ENCODE results near the gene PLXDC1. TPM values are rescaled to one million over a fixed set of nuclear protein-coding genes. Genes with fewer than 3 reads are reported as not detected.

PLXDC1 gene
- total and polyA plus RNA-seq, 2 donors = 19.7 to 66.4 TPM

DNA sequence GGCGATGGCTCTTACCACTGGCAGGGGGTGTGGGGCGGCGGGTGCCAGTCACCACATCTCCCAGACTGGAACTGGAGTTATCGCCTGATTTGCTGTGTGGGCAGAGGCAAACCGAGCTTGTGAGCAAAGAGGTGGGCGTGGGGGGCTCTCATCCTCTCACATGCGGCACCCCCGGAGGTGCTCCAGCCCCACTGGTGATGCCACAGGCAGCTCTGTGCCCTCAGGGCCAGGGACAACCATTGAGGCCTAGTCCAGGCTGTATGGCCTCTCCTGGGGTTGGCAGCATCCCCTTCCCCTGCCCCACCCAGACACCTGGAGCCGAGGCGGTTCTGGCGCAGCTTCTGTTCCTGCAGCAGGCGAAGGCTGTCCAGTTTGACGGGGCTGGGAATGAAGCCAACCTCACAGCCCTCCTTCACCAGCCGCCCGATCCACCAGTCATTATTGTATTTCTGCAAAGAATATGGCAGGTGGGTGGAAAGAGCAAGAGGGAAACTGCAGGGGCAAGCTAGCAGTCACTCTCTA lies 35.1 kb upstream of the PLXDC1 start:
- 97% methylated on average over 15 of the region's 15 CpGs for WGBS
- H3K36me3 ChIP-seq (ENCODE audit: control insufficient read depth in 2 of 2, insufficient read depth in 2 of 2, low read length in 1 of 2) = peaks cover 60 to 73% of the 10 kb centered on the region in 2 donors

DNA sequence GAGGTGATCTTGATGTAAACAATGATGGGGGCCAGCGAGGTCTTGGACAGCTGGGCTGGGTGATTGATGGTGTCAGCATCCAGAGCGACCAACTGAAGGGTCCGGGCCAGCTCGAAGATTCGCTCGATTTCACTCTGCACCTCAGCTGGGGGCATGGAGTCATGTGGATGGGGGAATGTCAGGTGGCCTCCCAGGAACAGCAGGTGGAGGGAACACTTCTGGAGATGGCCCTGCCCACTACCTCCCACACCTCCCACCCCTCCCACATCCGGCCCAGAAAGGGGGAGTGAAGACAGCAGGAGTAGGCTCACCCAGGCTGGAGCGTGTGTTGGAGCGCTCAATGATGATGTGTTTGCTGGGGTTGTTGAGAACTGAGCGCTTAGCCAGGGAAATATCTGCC lies 32.3 kb upstream of the PLXDC1 start:
- H3K27ac ChIP-seq (ENCODE audit: low read depth in 1 of 2, low read length in 1 of 2) = no peak overlapping the region
- no peak for DNase-seq (ENCODE audit: low read depth in 6 of 9, low spot score in 9 of 9)
- peaks cover 2 to 4% of the 10 kb centered on the region in 2 donors for H3K9me3 ChIP-seq (ENCODE audit: control insufficient read depth in 2 of 2, insufficient read depth in 1 of 2, low read length in 1 of 2)
- 97% methylated on average over 10 of the region's 10 CpGs for WGBS
- H3K36me3 ChIP-seq (ENCODE audit: control insufficient read depth in 2 of 2, insufficient read depth in 2 of 2, low read length in 1 of 2) = peaks cover 62 to 63% of the 10 kb centered on the region in 2 donors
- no peak overlapping the region for H3K4me3 ChIP-seq (ENCODE audit: low read length in 2 of 2)
- H3K4me1 ChIP-seq (ENCODE audit: control insufficient read depth in 2 of 2, insufficient read depth in 2 of 2, low read length in 2 of 2) = no peaks in the 10 kb centered on the region
- no peaks in the 10 kb centered on the region for H3K27me3 ChIP-seq (ENCODE audit: control insufficient read depth in 2 of 2, insufficient read depth in 1 of 2, low read length in 1 of 2)

More for the DNA sequence above, 35.1 kb upstream of the PLXDC1 start:
- Histone ChIP-seq H3K27me3 (ENCODE audit: control insufficient read depth in 2 of 2, insufficient read depth in 1 of 2, low read length in 1 of 2) (no peaks in the 10 kb centered on the region), H3K9me3 (ENCODE audit: control insufficient read depth in 2 of 2, insufficient read depth in 1 of 2, low read length in 1 of 2) (peaks cover under 1 to 2% of the 10 kb centered on the region in 2 donors), H3K4me3 (ENCODE audit: low read length in 2 of 2) (no peak overlapping the region), H3K27ac (ENCODE audit: low read depth in 1 of 2, low read length in 1 of 2) (no peak overlapping the region), H3K4me1 (ENCODE audit: control insufficient read depth in 2 of 2, insufficient read depth in 2 of 2, low read length in 2 of 2) (no peaks in the 10 kb centered on the region)
- no peak for DNase-seq (ENCODE audit: low read depth in 6 of 9, low spot score in 9 of 9)

DNA sequence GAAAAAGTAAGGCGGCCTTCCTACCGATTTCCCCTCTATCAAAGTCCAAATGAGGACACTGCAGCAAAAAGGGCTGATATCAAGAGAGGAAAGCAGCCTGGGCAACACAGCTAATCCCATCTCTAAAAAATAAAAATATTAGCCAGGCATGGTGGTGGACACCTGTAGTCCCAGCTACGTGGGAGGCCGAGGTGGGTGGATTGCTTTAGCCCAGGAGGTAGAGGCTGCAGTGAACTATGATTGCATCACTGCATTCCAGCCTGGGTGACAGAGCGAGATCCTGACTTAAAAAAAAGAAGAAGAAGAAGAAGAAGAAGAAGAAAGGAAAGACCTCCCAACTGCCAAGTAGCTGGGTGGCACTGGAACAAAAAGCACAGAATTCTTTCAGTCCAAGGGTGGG lies 31.6 kb upstream of the PLXDC1 start:
- H3K4me1 ChIP-seq (ENCODE audit: control insufficient read depth in 2 of 2, insufficient read depth in 2 of 2, low read length in 2 of 2) = no peaks in the 10 kb centered on the region
- no peak for DNase-seq (ENCODE audit: low read depth in 6 of 9, low spot score in 9 of 9)
- H3K9me3 ChIP-seq (ENCODE audit: control insufficient read depth in 2 of 2, insufficient read depth in 1 of 2, low read length in 1 of 2) = peaks cover 2 to 4% of the 10 kb centered on the region in 2 donors
- H3K27me3 ChIP-seq (ENCODE audit: control insufficient read depth in 2 of 2, insufficient read depth in 1 of 2, low read length in 1 of 2) = no peaks in the 10 kb centered on the region
- peaks cover 59 to 65% of the 10 kb centered on the region in 2 donors for H3K36me3 ChIP-seq (ENCODE audit: control insufficient read depth in 2 of 2, insufficient read depth in 2 of 2, low read length in 1 of 2)
- H3K4me3 ChIP-seq (ENCODE audit: low read length in 2 of 2) = no peak overlapping the region
- no peak overlapping the region for H3K27ac ChIP-seq (ENCODE audit: low read depth in 1 of 2, low read length in 1 of 2)
- 98% methylated on average over 5 of the region's 5 CpGs for WGBS

DNA sequence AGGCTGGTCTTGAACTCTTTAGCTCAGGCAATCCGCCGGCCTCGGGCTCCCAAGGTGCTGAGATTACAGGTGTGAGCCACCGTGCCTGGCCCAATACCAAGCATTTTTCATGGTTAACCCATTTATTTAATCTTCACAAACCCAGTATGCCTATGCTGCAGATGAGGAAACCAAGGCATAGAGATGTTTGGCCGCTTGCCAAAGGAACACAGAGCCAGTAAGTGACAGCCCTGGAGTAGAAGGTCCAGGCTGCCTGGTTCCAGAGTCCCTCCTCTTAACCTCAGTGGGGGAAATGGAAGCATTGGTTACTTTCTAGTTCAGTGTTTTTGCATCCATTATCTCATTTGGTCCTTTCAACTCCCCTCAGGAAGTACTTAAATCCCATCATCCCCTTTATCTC lies 29.9 kb upstream of the PLXDC1 start:
- no peaks in the 10 kb centered on the region for H3K27me3 ChIP-seq (ENCODE audit: control insufficient read depth in 2 of 2, insufficient read depth in 1 of 2, low read length in 1 of 2)
- 97% methylated on average over 5 of the region's 5 CpGs for WGBS
- H3K36me3 ChIP-seq (ENCODE audit: control insufficient read depth in 2 of 2, insufficient read depth in 2 of 2, low read length in 1 of 2) = peaks cover 64 to 68% of the 10 kb centered on the region in 2 donors

DNA sequence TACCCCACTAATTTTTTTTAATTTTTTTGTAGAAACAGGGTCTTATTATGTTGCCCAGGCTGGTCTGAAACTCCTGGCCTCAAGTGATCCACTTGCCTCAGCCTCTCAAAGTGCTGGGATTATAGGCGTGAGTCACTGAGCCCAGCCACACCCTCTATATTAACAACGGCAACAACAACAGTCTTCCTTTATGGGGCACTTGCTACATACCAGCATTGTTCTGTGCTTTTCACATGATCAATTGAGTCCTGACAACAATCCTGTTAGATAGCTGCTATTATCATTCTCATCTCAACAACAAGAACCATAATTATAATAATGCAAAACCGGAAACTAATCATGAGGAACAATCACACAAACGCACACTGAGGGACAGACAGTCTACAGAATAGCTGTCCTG lies 27.1 kb upstream of the PLXDC1 start:
- Histone ChIP-seq H3K4me1 (ENCODE audit: control insufficient read depth in 2 of 2, insufficient read depth in 2 of 2, low read length in 2 of 2) (peaks cover 15 to 20% of the 10 kb centered on the region in 2 donors), H3K9me3 (ENCODE audit: control insufficient read depth in 2 of 2, insufficient read depth in 1 of 2, low read length in 1 of 2) (peaks cover 1 to 7% of the 10 kb centered on the region in 2 donors), H3K4me3 (ENCODE audit: low read length in 2 of 2) (no peak overlapping the region), H3K36me3 (ENCODE audit: control insufficient read depth in 2 of 2, insufficient read depth in 2 of 2, low read length in 1 of 2) (peaks cover 49 to 52% of the 10 kb centered on the region in 2 donors), H3K27ac (ENCODE audit: low read depth in 1 of 2, low read length in 1 of 2) (no peak overlapping the region), H3K27me3 (ENCODE audit: control insufficient read depth in 2 of 2, insufficient read depth in 1 of 2, low read length in 1 of 2) (no peaks in the 10 kb centered on the region)
- DNase-seq (ENCODE audit: low read depth in 6 of 9, low spot score in 9 of 9) = no peak
- 95% methylated on average over 4 of the region's 4 CpGs for WGBS

More for the DNA sequence above, 29.9 kb upstream of the PLXDC1 start:
- Histone ChIP-seq H3K9me3 (ENCODE audit: control insufficient read depth in 2 of 2, insufficient read depth in 1 of 2, low read length in 1 of 2) (peaks cover 3 to 4% of the 10 kb centered on the region in 2 donors), H3K4me3 (ENCODE audit: low read length in 2 of 2) (no peak overlapping the region), H3K27ac (ENCODE audit: low read depth in 1 of 2, low read length in 1 of 2) (no peak overlapping the region), H3K4me1 (ENCODE audit: control insufficient read depth in 2 of 2, insufficient read depth in 2 of 2, low read length in 2 of 2) (no peaks in the 10 kb centered on the region)
- no peak for DNase-seq (ENCODE audit: low read depth in 6 of 9, low spot score in 9 of 9)

DNA sequence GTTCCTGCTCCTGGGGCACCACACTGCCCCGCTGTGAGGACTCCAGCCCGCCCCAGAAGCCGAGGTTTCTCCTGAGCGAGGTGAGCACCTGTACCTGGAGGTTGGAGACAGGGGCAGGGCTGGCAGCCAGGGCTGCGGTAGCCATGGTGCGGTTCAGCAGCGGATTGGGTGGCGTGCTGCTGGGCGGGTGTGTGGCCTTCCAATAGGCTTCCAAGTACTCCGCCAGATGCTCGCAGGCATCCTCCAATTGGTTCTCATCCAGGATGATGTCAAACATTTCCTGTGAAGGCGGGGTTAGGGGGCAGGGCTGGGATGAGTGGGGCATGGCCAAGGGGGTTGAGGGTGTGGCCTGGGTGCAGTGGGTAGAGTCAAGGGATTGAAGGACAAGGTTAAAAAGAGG lies 25.8 kb upstream of the PLXDC1 start:
- H3K36me3 ChIP-seq (ENCODE audit: control insufficient read depth in 2 of 2, insufficient read depth in 2 of 2, low read length in 1 of 2) = peaks cover 42 to 44% of the 10 kb centered on the region in 2 donors
- DNase-seq (ENCODE audit: low read depth in 6 of 9, low spot score in 9 of 9) = no peak
- no peaks in the 10 kb centered on the region for H3K27me3 ChIP-seq (ENCODE audit: control insufficient read depth in 2 of 2, insufficient read depth in 1 of 2, low read length in 1 of 2)
- H3K27ac ChIP-seq (ENCODE audit: low read depth in 1 of 2, low read length in 1 of 2) = no peak overlapping the region
- 97% methylated on average over 12 of the region's 12 CpGs for WGBS
- peaks cover 20 to 32% of the 10 kb centered on the region in 2 donors for H3K4me1 ChIP-seq (ENCODE audit: control insufficient read depth in 2 of 2, insufficient read depth in 2 of 2, low read length in 2 of 2)
- no peak overlapping the region for H3K4me3 ChIP-seq (ENCODE audit: low read length in 2 of 2)
- peaks cover 1 to 7% of the 10 kb centered on the region in 2 donors for H3K9me3 ChIP-seq (ENCODE audit: control insufficient read depth in 2 of 2, insufficient read depth in 1 of 2, low read length in 1 of 2)

DNA sequence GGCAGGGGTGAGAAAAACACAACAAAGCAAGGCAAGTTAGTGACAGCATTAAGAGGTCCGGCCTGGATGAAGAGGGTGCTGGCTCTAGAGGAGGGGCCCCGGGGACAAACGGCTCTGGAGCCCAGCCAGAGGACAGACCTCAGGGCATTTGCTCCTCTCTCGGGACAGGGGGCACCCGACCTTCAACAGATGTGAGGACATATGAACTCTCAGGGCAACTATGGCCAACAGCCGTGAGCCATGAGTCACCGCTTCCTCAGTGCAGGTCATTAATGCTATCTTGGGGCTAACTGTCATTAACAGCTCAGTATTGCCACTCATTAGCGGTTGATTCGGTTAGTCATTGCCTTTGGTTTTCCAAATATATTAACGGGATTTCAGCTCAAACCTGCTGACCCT lies 24.3 kb upstream of the PLXDC1 start:
- Histone ChIP-seq H3K9me3 (ENCODE audit: control insufficient read depth in 2 of 2, insufficient read depth in 1 of 2, low read length in 1 of 2) (peaks cover 1 to 3% of the 10 kb centered on the region in 2 donors), H3K4me1 (ENCODE audit: control insufficient read depth in 2 of 2, insufficient read depth in 2 of 2, low read length in 2 of 2) (peaks cover 26 to 48% of the 10 kb centered on the region in 2 donors), H3K27me3 (ENCODE audit: control insufficient read depth in 2 of 2, insufficient read depth in 1 of 2, low read length in 1 of 2) (no peaks in the 10 kb centered on the region), H3K4me3 (ENCODE audit: low read length in 2 of 2) (no peak overlapping the region), H3K36me3 (ENCODE audit: control insufficient read depth in 2 of 2, insufficient read depth in 2 of 2, low read length in 1 of 2) (peaks cover 36 to 38% of the 10 kb centered on the region in 2 donors), H3K27ac (ENCODE audit: low read depth in 1 of 2, low read length in 1 of 2) (no peak overlapping the region)
- 93% methylated on average over 10 of the region's 10 CpGs for WGBS
- DNase-seq (ENCODE audit: low read depth in 6 of 9, low spot score in 9 of 9) = no peak

DNA sequence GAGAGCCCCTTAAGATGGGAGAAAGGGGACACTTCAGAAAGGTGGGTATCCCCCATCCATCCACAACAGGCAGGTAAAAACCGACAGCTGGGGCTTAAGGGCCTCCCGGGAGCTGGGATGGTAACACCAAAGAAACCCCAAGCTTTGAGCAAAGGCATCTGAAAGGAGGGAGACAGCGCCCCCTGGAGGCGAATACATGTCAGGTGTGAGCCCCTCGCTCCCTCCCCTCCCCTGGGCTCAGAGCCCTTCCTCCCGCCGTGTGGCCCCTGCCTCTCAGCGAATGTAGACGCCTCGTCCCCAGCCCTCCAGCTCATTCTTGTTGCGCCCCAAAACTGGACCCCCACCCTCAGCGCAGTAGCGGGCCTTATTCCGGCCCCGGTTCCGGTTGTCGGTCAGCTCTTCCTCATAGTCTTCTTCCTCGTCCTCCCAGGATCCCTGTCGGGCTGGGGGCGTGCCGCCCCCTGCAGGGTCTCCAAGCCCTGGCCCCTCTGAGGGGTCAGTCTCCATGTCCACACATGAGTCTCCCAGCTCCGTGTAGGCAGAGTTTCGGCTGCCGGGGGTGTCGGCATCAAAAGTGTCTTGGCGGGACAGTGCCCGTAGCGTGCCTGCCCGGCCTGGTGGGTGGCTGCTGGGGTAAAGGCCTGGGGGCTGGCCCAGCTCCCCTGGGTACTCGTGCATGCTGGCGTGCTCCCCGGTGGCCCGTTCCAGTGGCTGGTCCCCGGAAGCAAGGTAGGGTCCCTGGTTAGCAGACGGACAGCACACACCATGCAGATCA lies 23.7 kb upstream of the PLXDC1 start:
- Histone ChIP-seq H3K27me3 (ENCODE audit: control insufficient read depth in 2 of 2, insufficient read depth in 1 of 2, low read length in 1 of 2) (no peaks in the 10 kb centered on the region), H3K4me1 (ENCODE audit: control insufficient read depth in 2 of 2, insufficient read depth in 2 of 2, low read length in 2 of 2) (peaks cover 29 to 54% of the 10 kb centered on the region in 2 donors), H3K4me3 (ENCODE audit: low read length in 2 of 2) (peak overlapping the region in 1 of 2 donors; percentile 18), H3K27ac (ENCODE audit: low read depth in 1 of 2, low read length in 1 of 2) (peak overlapping the region in 1 of 2 donors; percentile 97), H3K36me3 (ENCODE audit: control insufficient read depth in 2 of 2, insufficient read depth in 2 of 2, low read length in 1 of 2) (peaks cover 34 to 38% of the 10 kb centered on the region in 2 donors), H3K9me3 (ENCODE audit: control insufficient read depth in 2 of 2, insufficient read depth in 1 of 2, low read length in 1 of 2) (peaks cover 1 to 3% of the 10 kb centered on the region in 2 donors)
- peak in 6 of 9 donors; percentile 82 to 96 (median 91) for DNase-seq (ENCODE audit: low read depth in 6 of 9, low spot score in 9 of 9)
- 63% methylated on average over 35 of the region's 35 CpGs for WGBS

DNA sequence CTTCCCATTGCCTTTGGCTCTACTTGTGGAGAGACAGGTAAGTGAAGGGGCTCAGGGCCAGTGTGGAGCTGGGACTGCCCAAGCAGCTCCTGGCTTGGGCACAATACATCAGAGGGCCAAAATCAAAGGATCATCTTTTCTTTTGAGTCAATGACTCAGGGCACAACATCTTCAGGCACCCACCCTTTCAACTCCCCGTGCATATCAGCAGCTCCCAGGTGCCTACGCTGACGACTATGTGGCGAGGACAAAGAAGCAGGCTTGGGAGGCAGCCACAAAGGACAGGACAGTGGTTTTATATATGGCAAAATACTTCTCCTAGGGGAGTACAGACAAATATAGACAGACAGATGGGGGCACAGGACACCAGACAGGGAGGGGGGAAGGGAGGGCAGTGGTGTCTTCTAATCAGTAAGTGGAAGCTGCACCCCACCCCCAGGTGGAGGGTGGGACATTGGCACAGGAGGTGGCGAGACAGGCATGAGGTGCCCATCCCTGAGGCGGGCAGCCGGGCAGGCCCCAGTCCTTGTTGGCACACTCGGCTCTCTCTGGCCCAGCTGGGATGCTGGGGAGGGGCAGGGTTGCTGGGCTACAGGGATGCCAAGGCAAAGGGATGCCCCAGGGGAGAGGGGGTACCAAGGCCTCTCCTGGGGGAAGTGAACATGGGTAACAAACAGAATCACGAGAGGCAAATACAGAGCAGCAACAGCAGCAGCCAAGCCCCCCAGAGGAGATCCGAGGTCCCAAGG lies 22.3 kb upstream of the PLXDC1 start:
- peaks cover 29 to 30% of the 10 kb centered on the region in 2 donors for H3K36me3 ChIP-seq (ENCODE audit: control insufficient read depth in 2 of 2, insufficient read depth in 2 of 2, low read length in 1 of 2)
- 36% methylated on average over 10 of the region's 10 CpGs for WGBS
- H3K4me3 ChIP-seq (ENCODE audit: low read length in 2 of 2) = peak overlapping the region; percentile 16 to 52
- no peaks in the 10 kb centered on the region for H3K27me3 ChIP-seq (ENCODE audit: control insufficient read depth in 2 of 2, insufficient read depth in 1 of 2, low read length in 1 of 2)
- peaks cover 29 to 67% of the 10 kb centered on the region in 2 donors for H3K4me1 ChIP-seq (ENCODE audit: control insufficient read depth in 2 of 2, insufficient read depth in 2 of 2, low read length in 2 of 2)
- peak overlapping the region; percentile 89 to 97 for H3K27ac ChIP-seq (ENCODE audit: low read depth in 1 of 2, low read length in 1 of 2)
- H3K9me3 ChIP-seq (ENCODE audit: control insufficient read depth in 2 of 2, insufficient read depth in 1 of 2, low read length in 1 of 2) = peaks cover 1 to 6% of the 10 kb centered on the region in 2 donors
- peak in 4 of 9 donors; percentile 58 to 84 (median 64) for DNase-seq (ENCODE audit: low read depth in 6 of 9, low spot score in 9 of 9)

Measured in thymus (tissue), 11 donors.